GM21717 (cell line): ENCODE data around the gene SPRN.

Experiments
- ATAC-seq: cut with Tn5 transposase; IDR thresholded peaks from one replicate; pipeline ENCODE4 v1.9.1; 2021; ENCODE audit warnings: mild to moderate bottlenecking, moderate library complexity; ENCODE audit not compliant: unreplicated experiment

The SPRN gene

DNA sequence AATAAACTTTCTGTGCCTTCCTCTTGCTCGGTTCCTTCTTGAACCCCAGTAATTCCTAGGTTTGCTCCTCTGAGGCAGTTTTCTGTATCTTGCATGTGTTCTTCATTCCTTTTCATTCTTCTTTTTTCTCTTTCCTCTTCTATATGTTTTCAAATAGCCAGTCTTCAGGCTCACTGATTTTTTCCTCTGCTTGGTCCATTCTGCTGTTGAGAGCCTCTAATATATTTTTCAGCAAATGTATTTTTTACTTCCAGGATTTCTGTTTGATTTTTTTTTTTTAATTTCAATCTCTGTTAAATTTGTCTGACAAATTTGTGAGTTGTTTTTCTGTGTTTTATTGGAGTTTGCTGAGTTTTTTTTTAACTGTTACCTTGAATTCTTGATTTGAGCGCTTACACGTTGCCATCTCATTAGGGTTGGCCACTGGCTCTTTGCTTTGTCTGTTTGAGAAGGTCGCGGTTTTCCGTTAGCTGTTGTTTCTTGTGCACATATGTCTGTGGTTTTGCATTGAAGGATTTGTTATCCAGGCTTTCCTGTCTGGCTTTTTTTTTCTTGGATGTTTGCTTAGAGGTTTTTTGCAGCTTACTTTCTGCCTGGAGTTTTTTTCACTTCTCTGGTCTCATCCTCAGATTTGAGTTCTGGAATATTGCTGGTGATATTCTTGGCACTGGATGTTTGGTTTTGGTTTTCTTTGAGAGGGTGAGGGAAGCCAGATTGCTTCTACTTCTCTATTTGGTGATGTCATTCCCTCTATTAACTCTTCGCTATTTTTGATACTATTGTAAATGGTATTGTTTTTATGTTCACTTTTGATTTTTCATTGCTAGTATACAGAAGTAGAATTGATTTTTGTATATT lies 12.7 kb downstream of the SPRN start:
- no peak for ATAC-seq

DNA sequence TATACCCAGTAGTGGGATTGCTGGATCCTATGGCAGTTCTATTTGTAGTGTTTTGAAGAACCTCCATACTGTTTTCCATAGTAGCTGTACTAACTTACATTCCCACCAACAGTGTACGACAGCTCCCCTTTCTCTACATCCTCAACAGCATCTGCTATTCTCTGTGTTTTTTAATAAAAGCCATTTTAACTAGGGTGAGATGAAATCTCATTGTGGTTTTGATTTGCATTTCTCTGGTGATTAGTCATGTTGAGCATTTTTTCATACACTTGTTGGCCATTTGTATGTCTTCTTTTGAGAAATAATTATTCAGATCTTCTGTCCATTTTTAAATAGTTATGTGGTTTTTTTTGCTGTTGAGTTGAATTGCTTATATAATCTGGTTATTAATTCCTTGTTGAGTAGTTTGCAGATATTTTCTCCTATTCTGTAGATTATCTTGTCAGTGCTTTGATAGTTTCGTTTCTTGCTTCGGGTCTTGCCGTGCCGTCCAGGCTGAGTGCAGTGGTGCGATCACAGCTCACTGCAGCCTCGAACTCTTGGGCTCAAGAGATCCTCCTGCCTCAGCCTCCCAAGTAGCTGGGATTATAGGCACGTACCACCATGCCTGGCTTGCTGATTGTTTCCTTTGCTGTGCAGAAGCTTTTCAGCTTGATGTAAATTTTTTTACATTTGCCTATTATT lies 18.4 kb downstream of the SPRN start:
- ATAC-seq = no peak

DNA sequence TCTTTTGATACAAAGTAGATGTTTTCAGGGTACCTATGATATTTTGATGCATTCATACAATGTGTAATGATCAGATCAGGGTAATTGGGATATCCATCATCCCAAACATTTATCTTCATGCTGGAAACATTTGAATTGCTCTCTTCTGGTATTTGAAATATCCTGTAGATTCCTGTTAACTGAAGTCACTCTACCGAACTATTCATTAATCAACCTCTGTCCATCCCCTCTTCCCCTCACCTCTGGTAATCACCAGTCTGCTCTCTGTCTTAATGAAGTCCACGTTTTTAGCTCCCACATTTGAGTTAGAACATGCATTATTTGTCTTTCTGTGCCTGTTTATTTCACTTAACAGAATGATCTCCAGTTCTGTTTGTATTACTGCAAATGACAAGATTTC lies 19.2 kb downstream of the SPRN start:
- no peak for ATAC-seq

DNA sequence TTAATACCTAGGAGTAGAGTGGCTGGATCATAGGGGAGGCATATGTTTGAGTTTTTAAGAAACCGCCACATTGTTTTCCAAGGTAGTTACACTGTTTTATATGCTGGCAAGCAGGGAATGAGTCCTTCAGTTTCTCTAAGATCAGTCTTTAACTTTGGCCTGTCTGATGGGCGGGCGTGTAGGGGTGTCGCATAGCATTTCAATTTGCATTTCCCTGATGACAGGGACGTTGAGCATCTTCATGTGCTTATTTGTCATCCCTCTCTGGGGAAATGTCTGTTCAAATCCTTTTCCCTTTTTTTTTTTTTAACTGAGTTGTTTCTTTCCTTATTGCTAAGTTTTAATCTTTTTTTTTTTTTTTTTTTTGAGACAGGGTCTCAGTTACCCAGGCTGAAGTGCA lies 20.6 kb downstream of the SPRN start:
- ATAC-seq = no peak

DNA sequence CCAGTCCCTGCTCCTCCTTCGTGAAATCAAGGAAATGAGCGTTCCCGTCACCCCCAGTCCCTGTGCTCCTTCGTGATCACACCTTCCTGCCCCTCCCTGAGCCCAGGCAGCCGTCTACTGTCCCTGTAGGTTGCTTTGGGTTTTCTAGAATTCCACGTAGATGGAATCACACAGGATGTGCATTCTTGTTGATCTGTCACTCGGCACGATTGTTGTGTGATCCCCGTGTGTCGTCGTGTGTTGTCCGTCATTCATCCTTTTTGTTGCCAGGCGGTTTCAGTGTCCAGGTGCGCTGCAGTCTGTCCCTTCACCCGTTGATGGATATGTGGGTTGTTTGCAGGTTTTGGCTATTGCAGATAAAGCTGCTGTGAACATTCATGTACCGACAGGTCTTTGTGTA lies 21.1 kb downstream of the SPRN start:
- no peak for ATAC-seq

DNA sequence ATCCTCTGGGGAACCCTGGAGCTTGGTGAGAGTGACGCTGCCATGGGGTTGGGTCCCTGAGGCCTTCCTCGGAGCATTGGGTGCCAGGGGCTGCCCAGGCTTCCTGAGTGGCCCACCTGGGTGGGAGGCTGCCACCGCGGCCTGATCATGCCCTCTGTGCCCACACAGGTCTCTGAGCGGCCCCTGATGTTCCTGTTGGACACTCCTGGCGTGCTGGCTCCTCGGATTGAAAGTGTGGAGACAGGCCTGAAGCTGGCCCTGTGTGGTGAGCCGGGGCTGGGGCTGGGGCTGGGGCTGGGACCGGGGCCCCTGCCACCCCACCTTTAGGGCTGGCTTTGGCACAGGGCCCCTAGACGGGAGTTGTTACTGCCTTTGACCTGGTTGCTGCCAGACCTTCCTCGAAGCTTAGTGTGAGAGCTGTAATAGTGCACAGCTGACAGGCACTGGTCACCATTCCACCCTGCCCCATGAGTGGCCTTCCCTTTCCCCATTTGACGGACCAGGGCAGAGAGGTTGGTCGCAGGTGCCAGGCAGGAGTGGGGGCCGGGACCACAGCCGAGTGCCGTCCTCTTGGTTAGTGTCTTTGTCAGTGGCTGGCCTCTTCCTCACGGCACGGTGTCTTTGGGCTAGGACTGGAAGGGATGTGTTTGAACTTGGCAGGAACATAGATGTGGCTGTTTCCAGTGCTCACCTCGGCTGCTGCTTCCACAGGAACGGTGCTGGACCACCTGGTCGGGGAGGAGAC lies 22.3 kb downstream of the SPRN start:
- no peak for ATAC-seq

DNA sequence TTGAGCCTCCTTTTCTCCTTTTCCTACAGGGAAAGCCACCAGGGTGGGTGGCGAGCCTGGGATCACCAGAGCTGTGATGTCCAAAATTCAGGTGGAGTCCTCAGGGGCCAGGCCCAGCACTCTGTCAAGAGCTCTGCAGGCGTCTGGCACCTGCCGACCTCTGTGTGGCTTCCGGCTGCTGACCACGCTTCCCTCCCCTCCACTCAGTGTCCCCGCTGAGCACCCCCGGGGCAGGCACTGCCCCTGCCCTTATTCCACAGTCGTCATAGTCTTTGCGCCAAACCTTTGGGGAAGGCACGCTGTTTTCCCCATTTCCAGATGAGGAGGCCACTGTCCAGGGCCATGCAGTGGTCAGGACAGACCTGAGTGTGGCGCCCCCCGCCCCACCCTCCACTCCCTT lies 22.9 kb downstream of the SPRN start:
- no peak for ATAC-seq

DNA sequence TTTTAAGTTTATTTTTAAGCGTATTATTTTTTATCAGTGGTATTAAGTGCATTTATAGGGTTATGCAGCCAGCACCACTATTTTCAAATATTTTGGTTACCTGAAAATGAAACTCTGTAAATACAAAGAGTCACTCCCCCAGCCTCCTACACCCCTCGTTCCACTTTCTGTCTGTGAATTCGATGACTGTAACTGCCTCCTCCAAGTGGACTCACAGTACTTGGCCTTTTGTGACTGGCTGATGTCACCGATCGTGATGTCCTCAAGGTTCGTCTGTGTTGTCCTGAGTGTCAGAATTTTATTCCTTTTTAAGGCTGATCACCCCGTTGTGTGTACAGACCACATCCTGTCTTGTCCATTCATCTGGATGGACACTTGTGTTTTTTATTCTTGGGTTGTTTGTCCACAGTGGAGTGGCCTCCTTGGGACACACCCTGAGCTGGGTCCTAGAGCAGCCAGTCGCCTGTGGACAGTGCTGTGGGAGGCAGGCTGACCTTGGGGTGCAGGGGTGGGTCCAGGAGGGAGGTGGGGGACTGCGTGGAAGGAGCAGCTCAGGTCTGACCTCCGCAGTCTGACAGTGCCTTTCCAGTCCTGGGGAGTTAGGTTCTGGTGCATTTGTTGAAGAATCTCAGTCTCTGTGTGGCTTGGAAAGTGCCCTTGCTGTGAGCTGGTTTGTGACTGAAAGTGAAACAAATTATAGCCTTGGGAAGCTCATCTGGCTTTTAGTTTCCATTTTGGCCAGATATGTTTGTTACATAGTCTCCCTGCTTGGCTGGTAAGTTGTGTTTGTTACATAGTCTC lies 23.6 kb downstream of the SPRN start:
- ATAC-seq = peak; percentile 79

DNA sequence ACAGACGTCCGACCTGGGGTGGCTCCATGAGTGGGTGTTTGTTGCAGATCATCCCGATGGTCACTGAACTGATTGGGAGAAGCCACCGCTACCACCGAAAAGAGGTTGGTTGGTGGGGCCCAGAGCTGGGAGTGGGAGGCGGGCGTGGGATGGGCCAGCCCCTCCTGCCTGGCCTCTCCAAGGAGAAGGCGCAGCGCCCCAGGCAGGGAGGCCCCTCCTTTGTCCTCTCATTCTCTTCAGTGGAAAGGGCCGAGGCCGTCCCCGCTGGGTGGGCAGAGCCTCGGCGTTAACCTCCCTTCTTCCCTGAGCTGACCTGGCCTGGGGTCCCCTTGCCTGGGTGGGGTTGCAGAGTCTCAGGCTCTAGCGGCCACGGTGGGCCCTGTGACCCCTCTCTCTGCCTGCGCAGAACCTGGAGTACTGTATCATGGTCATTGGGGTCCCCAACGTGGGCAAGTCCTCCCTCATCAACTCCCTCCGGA lies 25.3 kb downstream of the SPRN start:
- ATAC-seq = no peak

DNA sequence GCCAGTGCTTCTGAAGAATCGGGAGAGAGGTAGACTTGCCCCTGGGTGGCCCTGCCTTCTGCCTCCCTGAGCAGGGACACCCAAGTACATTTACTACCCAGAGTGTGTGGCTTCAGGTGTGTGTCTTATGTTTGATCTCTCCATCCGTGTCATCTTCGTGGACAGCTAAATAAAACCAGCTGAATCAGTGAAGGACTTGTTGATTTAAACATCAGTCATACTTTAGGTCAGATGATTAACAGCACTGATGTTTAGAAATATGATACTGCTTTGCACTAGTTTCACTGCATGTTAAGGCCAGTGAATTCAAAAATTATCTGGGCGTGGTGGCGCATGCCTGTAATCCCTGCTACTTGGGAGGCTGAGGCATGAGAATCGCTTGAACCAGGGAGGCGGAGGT lies 26.5 kb downstream of the SPRN start:
- no peak for ATAC-seq

DNA sequence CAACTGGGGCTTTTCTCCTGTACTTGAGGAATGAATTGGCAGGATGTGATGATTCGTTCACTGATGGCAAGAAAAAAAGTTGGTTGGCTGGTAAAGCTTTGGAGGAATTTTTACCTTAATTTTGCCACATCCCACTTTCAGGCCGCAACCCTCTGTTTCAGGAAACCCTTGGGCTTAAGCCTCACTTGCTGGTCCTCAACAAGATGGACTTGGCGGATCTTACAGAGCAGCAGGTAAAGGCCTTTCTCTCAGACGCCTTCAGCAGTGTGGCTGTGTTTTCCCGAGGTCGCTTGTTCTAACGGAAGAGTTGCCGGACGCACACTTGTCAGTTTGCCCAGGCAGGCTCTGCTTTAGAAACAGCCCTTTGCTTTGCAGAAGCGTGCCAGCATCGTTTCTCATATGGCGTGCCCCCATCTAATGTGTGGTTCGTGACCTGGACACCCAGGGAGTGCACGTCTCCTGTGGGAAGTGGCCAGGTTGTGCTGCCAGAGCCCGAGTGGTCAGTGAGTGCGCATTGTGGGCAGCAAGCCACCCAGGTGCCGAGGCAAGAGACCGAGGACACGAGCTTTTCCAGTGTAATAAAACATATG lies 28.3 kb downstream of the SPRN start:
- ATAC-seq = no peak

DNA sequence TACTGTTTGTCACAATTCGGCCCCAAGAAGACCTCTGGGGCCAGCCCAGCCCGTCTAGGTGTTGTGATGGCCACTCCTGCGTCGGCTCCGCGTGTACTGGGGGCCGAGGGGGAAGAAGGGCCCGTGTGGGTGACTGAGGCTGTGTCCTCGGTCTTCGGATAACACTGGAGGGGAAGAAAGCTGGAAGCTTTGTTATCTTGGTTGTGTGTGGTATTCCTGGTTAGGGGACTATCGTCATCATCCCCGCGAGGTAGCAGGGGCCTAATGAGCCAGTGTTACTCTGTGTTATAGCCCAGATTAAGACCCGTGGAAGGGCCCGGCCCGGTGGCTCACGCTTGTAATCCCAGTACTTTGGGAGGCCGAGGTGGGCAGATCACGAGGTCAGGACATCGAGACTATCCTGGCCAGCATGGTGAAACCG lies 29.6 kb downstream of the SPRN start:
- no peak for ATAC-seq

DNA sequence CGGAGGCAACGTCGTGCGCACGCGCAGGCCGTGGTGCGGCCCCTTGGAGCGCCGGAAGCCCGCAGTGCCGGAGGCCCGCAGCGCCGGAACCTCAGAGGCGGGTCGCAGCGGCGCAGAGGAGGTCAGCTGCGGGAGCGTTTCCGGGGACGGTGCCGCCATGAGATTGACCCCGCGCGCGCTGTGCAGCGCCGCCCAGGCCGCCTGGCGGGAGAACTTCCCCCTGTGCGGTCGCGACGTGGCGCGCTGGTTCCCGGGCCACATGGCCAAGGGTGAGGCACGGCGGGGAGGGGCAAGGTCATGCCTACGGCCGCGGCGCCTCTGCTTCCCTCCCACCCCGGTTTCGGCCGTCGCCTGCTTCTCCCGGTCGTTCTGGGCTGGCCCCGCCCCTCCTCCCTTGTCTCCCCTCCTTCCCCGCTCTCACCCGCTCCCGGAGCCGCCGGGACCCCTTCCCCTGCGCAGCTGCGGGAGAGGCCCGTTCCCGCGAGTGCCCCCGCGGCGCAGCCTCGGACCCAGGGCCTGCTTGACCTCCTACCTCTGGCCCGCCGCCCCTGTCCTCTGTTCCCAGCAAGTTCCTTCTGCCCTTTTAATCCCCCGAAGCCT lies 30.3 kb downstream of the SPRN start, which contains the start of gene MTG1:
Gene MTG1, plus strand, starts transcription at position 94 of the 600 bp plus-strand sequence. Its CDS starts 64 bp downstream, at position 158.
- peak; percentile 62 for ATAC-seq

DNA sequence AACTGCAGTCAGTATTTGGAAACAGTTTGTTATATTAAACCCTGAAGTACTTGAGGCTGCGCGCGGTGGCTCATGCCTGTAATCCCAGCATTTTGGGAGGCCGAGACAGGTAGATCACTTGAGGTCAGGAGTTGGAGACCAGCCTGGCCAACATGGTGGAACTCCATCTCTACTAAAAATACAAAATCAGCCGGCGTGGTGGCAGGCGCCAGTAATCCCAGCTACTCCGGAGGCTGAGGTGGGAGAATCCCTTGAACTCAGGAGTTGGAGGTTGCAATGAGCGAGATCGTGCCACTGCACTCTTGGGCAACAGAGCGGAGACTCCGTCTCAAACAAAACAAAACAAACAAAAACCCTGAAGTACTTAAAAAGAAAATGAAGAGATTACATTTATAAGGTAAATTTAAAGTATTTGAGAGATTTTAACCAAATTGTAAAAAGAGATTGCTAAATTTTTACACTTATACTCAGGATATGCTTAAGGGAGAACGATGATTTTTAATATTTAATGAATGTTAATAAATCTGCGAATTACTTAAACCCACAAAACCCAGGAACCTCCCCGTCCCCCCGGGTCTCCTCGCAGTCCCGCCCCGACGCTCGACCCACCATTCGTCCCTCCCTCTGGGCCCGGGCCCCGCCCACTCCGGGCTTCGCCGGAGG lies 30.9 kb downstream of the SPRN start:
- ATAC-seq = no peak

DNA sequence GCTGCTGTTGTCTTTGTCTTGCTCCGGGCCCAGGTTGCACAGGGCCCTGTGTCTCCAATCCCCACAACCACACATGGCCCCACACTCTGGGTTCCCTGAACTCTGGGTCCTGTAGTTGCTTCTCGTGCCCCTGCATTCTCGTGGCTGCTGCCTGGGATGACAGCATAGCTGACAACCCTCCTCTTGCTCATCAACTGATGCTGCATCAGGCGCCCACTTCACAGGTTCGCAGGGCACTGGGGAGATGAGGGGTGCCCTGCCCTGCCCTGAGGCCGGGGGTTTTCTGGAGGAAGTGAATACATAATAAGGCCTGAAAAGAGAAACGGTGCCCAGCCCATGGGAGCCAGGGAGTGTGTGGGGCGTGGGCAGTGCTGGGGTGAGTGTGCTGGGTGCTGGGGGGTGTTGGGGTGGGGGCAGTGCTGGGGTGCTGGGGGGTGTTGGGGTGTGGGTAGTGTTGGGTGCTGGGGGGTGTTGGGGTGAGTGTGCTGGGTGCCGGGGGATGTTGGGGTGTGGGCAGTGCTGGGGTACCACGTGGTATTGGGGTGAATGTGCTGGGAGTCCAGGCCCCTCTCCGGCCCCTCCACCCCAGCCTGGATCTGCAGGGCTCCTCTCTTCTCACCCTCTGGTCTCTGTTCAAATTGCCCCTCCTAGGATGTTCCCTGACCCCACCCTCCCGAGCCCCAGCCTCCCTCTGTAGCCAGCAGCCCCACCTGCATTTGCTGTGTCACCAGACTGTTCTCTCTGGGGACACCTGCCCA lies 32.5 kb downstream of the SPRN start:
- ATAC-seq = no peak

DNA sequence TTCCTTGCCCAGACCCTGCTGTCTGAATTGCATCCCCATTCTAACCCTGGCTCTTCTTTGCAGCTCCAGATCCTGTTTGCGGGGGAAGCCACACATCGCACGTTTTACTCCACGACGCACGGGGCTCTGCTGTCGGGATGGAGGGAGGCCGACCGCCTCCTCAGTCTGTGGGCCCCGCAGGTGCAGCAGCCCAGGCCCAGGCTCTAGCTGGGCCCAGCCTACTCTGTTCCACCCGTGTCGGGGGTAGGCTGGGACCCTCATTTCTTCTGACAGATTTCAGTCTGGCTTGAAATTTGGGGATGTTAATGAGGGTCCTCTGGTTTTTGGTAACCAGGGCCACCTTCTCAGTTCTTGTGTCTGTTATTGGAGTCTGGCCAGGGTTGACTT lies 33.2 kb downstream of the SPRN start:
- ATAC-seq = no peak

DNA sequence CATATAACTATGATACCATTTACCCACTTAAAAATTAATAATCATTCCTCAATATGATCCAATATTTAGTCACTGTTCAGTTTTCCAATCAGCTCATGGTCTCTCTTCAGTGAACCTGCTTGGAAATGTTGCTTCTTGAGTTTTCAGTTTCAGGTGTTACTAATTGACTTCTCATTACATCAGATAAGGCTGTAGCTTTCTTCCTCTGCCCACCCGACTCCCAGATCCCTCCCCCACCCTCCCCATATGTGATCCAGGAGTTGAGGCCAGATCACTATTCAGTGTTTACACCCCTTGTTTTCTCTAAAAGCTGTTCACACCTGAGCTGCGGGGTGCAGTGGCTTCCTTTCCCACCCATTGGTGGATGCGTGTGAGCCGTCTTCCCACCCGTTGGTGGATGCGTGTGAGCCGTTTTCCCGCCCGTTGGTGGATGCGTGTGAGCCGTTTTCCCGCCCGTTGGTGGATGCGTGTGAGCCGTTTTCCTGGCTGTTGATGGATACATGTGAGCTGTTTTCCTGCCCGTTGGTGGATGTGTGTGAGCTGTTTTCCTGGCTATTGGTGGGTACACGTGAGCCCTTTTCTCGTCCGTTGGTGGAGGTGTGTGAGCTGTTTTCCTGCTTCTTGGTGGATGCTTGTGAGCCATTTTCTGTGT lies 33.7 kb downstream of the SPRN start:
- ATAC-seq = no peak
